Natural killer cell (primary cell): ENCODE measurements around the gene C1QL1. TPM values are rescaled to one million over a fixed set of nuclear protein-coding genes. Genes with fewer than 3 reads are reported as not detected.
"Not testable (repeated sequence)": the region's sequence is repeated elsewhere in the genome, so short reads cannot be mapped to it uniquely, and the experiment has no call there.

Experiments used
- ATAC-seq, 3 donors: fragments of 150-1000 bp in 2 of 3; fragments of 200-7000 bp in 1 of 3; cut with Tn5 transposase; 1 replicate in 1 of 3; 2 replicates in 2 of 3; pipeline ENCODE4 v1.10.0; 2021; ENCODE audit warnings: mild to moderate bottlenecking in 2 of 3, moderate library complexity in 2 of 3
- DNase-seq, 2 donors: peaks; one replicate each; pipeline versions ENCODE4 v3.0.0 to v3.0.0-alpha.2; 2013 to 2021; ENCODE audit warnings: mixed read lengths in 1 of 2
- H3K27ac ChIP-seq: one replicate; pipeline ENCODE4 v1.5.1; 2013; ENCODE audit warnings: mild to moderate bottlenecking, low read length
- H3K27me3 ChIP-seq: one replicate; pipeline ENCODE4 v1.6.1; 2013; ENCODE audit warnings: low read length; ENCODE audit not compliant: control insufficient read depth, insufficient read depth
- H3K36me3 ChIP-seq: one replicate; pipeline ENCODE4 v1.6.1; 2013; ENCODE audit warnings: low read length; ENCODE audit not compliant: control insufficient read depth, insufficient read depth
- H3K4me1 ChIP-seq: one replicate; pipeline ENCODE4 v1.6.1; 2013; ENCODE audit warnings: low read length; ENCODE audit not compliant: control insufficient read depth, insufficient read depth
- H3K4me3 ChIP-seq: one replicate; pipeline ENCODE4 v1.5.1; 2013; ENCODE audit warnings: low read length
- H3K9me3 ChIP-seq: one replicate; pipeline ENCODE4 v1.6.1; 2013; ENCODE audit warnings: low read length; ENCODE audit not compliant: control insufficient read depth, insufficient read depth
- H3K27ac Mint-ChIP-seq, 2 donors: one replicate each; pipeline ENCODE4 v1.8.0; 2022; ENCODE audit warnings: mild to moderate bottlenecking in 2 of 2, mixed read lengths in 2 of 2, moderate library complexity in 1 of 2
- H3K27me3 Mint-ChIP-seq, 2 donors: one replicate each; pipeline ENCODE4 v1.8.0; 2022; ENCODE audit warnings: low read depth in 2 of 2, mixed read lengths in 2 of 2
- H3K36me3 Mint-ChIP-seq: one replicate; pipeline ENCODE4 v1.8.0; 2022; ENCODE audit warnings: mixed read lengths
- H3K4me1 Mint-ChIP-seq, 2 donors: one replicate each; pipeline ENCODE4 v1.8.0; 2022; ENCODE audit warnings: mixed read lengths in 2 of 2
- H3K4me3 Mint-ChIP-seq: one replicate; pipeline ENCODE4 v1.8.0; 2022; ENCODE audit warnings: mild to moderate bottlenecking, moderate library complexity, mixed read lengths
- H3K9me3 Mint-ChIP-seq, 2 donors: one replicate each; pipeline ENCODE4 v1.8.0; 2022; ENCODE audit warnings: mixed read lengths in 2 of 2
- CTCF ChIP-seq: fragments of 200-600 bp; IDR thresholded peaks from one replicate; pipeline ENCODE4 v1.8.0; 2022; ENCODE audit warnings: antibody characterized with exemption
- WGBS: methylation state at CpG from one replicate; pipeline ENCODE4 v1.1.7; 2013; ENCODE audit warnings: missing lambda C conversion rate; ENCODE audit not compliant: insufficient coverage; 5-methylcytosine and 5-hydroxymethylcytosine counted together
- intact Hi-C: fragments of 100-400 bp; cut with micrococcal nuclease; formaldehyde crosslinking; loops from one replicate; pipeline ENCODE4 v1.14.2; 2022
- total RNA-seq, 4 donors: library from RNA; stranded (reverse); fragments of 120-200 nt in 1 of 4; gene quantifications; one replicate each; pipeline versions ENCODE4 v1.2.3 to v1.2.4, GENCODE V29; 2013 to 2022

C1QL1 gene
- total RNA-seq, 3 donors from 2014 or later (not counting 1 experiment from before 2014, with no cell fraction given) = not detected

- peak within 1 kb of the TSS; percentile 69 for H3K27ac ChIP-seq
- peaks cover 13% of the 10 kb centered on the region for H3K4me1 ChIP-seq
- H3K9me3 Mint-ChIP-seq = no peaks in the 10 kb centered on the region
- intact Hi-C loops = loop anchor here (1.0 to 5.0 kb wide), 2 partner anchors 48 to 105 kb away; partner anchors contain the start of genes DCAKD and EFTUD2
- H3K9me3 ChIP-seq = no peaks in the 10 kb centered on the region
- peak within 1 kb of the TSS; percentile 62 for H3K4me3 ChIP-seq
- H3K27me3 Mint-ChIP-seq = no peaks in the 10 kb centered on the region
- H3K36me3 ChIP-seq = no peaks in the 10 kb centered on the region
- ATAC-seq (peak; percentile 97 to 99 (median 98)), DNase-seq (peak; percentile 86 to 94)
- peaks cover 6 to 8% of the 10 kb centered on the region in 2 donors for H3K4me1 Mint-ChIP-seq
- peak within 1 kb of the TSS; percentile 92 for H3K4me3 Mint-ChIP-seq
- TF ChIP-seq CTCF = no peak
- peak within 1 kb of the TSS; percentile 91 for H3K27ac Mint-ChIP-seq
- H3K27me3 ChIP-seq = peaks cover 2% of the 10 kb centered on the region
- H3K36me3 Mint-ChIP-seq = no peaks in the 10 kb centered on the region
- WGBS = 2% methylated on average over 62 of the region's 62 CpGs
These were observed 20.4 kb downstream of the C1QL1 start, which contains the start of gene KIF18B for GRCh38 chr17:44947461-44948314. KIF18B (minus strand) TSS chr17:44947773; CDS start chr17:44936344, 11,429 bp downstream.

DNA sequence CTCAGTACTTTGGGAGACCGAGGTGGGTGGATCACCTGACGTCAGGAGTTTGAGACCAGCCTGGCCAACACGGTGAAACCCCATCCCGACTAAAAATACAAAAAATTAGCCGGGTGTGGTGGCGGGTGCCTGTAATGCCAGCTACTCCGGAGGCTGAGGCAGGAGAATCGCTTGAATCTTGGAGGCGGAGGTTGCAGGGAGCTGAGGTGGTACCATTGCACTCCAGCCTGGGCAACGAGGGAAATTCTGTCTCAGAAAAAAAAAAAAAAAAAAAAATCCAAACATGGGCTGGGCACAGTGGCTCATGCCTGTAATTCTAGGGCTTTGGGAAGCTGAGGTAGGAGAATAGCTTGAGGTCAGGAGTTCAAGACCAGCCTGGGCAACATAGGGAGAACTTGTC, 22.5 kb downstream of the C1QL1 start:
- intact Hi-C loops = loop anchor here (5.0 kb wide), 1 partner anchor 107 kb away; the partner anchor contains the start of gene DCAKD
- 96% methylated on average over 10 of the region's 10 CpGs for WGBS
- not testable (repeated sequence) for H3K36me3 ChIP-seq, H3K27ac ChIP-seq, H3K27me3 Mint-ChIP-seq, H3K4me3 ChIP-seq, H3K27ac Mint-ChIP-seq, H3K9me3 ChIP-seq, DNase-seq, H3K9me3 Mint-ChIP-seq, H3K4me3 Mint-ChIP-seq, H3K36me3 Mint-ChIP-seq, H3K27me3 ChIP-seq, H3K4me1 Mint-ChIP-seq, ATAC-seq
- H3K4me1 ChIP-seq = peaks cover 19% of the 10 kb centered on the region

GRCh38 chr17:44942456-44942855, 25.6 kb downstream of the C1QL1 start:
- Mint-ChIP-seq H3K27me3 (no peaks in the 10 kb centered on the region), H3K4me3 (no peak overlapping the region), H3K27ac (no peak overlapping the region), H3K4me1 (peaks cover 0 to under 1% of the 10 kb centered on the region in 2 donors), H3K36me3 (no peaks in the 10 kb centered on the region), H3K9me3 (no peaks in the 10 kb centered on the region)
- no peak for TF ChIP-seq CTCF
- Histone ChIP-seq H3K4me1 (peaks cover 12% of the 10 kb centered on the region), H3K36me3 (no peaks in the 10 kb centered on the region), H3K27me3 (peaks cover 2% of the 10 kb centered on the region), H3K27ac (no peak overlapping the region), H3K9me3 (no peaks in the 10 kb centered on the region), H3K4me3 (no peak overlapping the region)
- ATAC-seq (no peak), DNase-seq (no peak)
- 80% methylated on average over 1 of the region's 4 CpGs for WGBS
- intact Hi-C loops = no loop called here

GRCh38 chr17:44941712-44942331, 26.3 kb downstream of the C1QL1 start:
- ATAC-seq = no peak
- DNase-seq = no peak
- TF ChIP-seq CTCF = no peak
- H3K4me1 ChIP-seq = peaks cover 6% of the 10 kb centered on the region
- Mint-ChIP-seq H3K36me3 (no peaks in the 10 kb centered on the region), H3K27me3 (no peaks in the 10 kb centered on the region), H3K27ac (no peak overlapping the region), H3K9me3 (no peaks in the 10 kb centered on the region), H3K4me3 (no peak overlapping the region), H3K4me1 (no peaks in the 10 kb centered on the region)
- 88% methylated on average over 9 of the region's 9 CpGs for WGBS
- no peak overlapping the region for H3K4me3 ChIP-seq
- intact Hi-C loops = no loop called here
- no peak overlapping the region for H3K27ac ChIP-seq
- H3K9me3 ChIP-seq = no peaks in the 10 kb centered on the region
- no peaks in the 10 kb centered on the region for H3K36me3 ChIP-seq
- H3K27me3 ChIP-seq = no peaks in the 10 kb centered on the region
